Suppressor macrophage (primary cell): Measurements from ENCODE around the gene C6orf52.
"Not testable (repeated sequence)": the region's sequence is repeated elsewhere in the genome, so short reads cannot be mapped to it uniquely, and the experiment has no call there.

Source experiments
- DNase-seq, 4 experiments: peaks; one replicate each; pipeline ENCODE4 v3.0.0-alpha.2; 2020 to 2022

Gene C6orf52

DNA sequence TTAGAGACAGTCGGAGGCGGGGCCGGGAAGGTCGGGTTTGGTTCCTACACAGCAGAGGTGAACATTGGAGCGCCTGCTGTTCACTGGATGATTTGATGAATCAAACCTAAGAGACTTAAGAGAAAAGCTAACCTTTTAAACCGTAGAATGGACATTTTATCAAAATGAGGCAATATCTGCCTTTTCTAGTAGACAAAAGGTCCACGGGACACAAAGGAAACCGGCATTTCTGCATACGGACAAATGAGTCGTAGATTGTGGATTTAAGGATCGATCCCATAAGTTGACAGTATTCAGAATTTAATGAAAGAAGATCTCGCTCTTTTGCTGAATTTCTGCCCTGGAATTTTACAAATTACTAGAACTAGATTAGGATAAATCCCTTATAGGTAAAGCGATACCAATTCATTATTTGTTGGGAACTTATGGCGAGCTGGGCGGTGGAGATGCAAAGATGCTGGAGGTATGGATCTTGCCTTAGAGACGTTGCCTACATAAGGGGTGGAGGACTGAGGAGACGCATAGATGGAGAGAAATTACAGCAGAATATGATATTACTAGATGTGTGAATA is 756 bp upstream of the C6orf52 start:
- DNase-seq: peak in 1 of 4 experiments; percentile 6

DNA sequence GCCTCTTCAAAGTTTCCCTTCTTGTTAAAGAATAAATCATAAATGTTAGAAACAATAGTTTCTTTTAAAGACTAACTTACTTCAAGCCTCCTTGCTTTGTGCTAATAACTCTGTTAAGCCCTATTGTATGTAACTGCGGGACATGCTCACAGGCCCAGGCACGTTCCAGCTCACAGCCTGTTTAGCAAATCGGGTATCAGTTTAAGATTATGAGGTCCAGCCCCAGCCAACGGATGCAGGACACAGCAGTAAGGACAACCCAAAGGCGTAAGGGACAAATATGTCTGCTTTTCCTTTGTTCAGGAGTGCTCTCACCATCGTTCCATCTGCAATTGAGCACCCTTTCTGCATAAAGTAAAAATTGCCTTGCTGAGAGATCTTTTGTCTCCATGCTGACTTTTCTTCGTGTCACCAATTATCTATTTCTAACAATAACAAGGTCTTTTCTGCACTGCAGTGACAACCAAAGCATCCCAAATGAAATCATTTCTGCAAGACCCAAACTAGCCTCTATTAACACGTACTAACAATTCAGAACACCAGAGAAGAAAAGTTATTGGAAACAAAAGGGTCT is 1.4 kb downstream of the C6orf52 start:
- DNase-seq: no peak

DNA sequence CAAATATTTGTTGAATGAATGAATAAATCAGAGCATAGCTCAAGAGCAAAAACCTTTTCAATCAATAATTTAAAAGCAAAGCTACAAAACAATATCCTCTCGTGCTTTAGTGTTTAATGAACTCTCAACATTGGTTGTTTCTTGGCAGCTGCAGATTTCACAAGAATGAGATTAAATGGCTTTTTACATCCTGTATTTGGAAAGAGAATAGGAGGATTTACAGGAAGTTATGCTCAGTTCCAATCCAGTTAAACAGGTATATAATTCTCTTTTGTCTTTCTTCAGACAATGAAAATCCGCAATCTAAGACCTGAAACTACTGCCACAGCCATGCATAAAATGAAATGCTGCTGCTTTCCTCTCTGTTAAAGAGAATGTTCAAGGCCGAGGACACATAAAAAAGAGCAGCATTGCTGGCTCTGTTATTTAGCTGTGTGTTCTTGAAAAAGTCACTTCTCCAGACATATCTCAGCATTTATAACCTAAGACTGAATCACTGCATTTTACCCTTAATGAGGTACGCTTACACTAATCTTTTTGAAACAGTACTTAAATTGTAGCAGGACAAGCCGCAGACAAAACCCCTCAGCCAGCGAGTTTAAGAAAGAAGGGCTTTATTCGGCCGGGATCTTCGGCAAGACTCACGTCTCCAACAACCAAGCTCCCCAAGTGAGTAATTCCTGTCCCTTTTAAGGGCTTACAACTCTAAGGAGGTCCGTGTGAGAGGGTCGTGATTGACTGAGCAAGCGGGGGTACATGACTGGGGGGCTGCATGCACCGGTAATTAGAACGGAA is 3.6 kb downstream of the C6orf52 start:
- peak in 2 of 4 experiments; percentile 7 to 11 for DNase-seq

DNA sequence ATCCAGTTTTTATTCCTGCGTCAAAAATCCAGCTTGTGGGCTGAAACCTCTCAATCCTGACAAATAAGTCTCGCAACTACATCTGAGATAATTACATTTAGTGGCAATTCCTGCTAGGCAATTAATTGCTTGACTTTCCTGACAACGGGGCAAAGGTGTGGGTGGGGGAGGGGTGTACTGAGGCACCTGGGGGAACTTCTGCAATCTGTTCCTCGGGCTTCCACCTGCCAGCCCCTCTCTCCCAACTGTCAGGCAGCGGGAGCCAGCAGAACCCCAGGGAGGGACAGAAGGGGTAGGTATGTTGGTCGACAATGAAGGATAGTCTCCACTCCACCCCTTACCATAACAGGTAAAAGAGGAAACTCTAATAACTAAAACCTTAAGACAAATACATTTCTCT is 6.8 kb downstream of the C6orf52 start:
- DNase-seq: no peak

DNA sequence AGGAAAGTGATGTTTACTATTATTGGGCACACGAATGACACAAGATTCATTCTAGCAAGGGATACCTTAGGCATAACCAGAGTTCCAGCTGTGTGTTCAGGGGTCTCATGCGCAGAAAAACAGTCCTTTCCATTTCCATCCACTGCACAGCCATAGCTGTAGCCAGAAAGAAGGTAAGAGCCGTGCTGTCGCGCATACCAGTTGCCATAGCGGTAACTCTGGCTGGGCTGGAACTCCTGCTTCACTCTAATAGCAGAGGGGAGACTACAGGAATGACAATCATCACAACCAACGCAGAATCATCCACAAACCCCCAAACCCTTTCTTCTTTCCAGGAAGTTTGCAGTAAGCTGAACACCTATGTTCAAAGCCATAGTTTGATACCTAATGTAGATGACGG is 7.5 kb downstream of the C6orf52 start:
- DNase-seq: no peak

DNA sequence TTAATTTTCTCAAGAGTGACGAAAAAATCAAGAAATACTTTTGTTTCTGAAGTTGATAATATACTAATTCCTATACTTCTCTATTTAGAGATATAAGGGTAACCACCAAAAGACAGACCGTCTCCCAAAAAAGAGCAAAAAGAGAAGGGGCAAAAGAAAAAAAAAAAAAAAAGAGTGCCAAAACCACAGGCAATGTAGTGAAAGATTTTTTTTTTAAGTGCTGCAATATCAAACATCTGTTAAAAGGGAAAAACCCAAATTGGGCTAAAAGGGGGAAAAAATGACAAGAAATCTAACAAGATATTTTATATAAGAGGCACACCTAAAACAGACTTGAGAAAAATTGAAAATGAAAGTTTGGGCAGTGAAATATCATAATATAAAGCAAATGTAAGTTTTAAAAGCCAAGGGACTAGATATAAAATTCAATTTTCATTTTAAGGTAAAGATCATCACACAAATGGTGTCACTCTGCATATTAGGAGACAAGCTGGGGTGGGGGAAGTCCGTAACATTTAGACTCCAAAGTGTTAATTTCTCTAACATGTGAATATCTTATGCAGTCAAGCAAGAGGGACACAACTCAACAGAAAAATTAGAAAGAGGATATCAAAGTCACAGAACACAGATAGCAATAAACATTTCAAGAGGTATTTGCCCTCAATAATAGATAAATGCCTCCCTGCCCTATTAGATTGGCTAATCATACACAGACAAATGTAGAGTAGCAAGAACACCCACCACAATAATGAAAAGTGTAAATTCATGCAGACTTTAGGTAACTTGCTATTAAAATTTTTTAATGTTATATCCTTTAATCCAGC is 9.1 kb downstream of the C6orf52 start:
- no peak for DNase-seq

DNA sequence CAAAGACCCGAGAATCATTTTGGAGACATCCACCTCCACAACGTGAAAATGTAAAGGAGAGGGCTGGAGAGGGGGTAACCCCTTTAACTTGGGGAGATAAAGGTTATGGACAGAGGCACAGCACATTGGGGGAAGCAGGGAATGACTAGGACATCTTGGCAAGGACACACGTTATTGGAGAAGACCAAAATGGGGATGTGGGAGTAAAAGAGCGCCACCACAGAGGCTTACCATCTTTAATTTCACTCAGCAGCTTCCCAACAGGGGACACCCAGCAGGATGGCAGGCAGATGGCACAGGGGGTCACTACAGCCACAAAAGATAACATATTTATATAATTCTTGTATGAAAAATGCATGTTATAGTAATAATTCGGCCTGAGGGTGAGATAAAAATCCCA is 9.8 kb downstream of the C6orf52 start:
- no peak for DNase-seq

DNA sequence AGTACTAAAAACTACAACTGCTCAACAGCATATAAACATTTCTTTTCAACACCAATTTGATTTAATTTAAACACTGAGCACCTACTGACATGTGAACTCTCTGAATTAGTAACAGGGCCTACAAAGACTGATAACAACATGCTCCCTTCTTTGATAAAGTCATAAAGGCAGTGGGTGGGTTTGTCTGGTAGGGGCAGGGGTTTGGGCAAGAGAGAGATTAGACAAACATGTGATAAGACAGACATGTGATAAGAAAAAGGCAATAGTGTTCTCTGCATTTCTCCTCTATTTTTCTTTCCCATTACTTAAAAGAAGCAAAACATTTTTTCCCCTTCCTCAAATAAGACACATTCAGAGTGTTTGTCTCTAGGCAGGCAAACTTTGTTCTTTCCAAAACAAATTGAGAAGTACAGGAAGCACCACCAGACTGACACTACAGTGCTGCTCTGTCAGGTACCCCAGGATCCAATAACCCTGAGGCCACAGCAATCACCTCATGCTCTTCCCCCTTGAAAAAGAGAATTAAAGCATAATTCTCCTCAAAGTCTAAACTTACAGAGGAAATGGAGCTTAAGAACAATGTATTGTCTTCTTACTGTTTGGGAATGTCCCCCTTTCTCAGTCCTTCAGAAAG is 11.9 kb downstream of the C6orf52 start:
- no peak for DNase-seq

DNA sequence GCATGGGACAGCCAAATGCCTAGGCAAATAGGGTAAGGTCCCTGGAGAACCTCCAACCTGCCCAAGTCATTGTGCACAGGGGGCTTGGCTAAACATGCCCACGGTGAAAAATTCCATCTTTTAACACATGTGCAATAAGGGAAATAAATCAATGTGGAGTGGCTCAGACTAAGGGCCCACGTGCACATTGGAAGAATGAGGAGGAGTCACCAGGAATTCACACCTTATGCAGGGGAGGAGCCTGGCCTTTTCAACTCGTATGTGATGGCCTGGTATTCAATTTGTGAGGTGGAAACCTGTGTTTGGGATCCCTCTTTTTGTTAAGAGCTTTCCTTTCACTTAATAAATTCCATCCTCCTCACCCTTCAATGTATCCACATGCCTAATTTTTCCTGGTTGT is 12.6 kb downstream of the C6orf52 start:
- DNase-seq: no peak

DNA sequence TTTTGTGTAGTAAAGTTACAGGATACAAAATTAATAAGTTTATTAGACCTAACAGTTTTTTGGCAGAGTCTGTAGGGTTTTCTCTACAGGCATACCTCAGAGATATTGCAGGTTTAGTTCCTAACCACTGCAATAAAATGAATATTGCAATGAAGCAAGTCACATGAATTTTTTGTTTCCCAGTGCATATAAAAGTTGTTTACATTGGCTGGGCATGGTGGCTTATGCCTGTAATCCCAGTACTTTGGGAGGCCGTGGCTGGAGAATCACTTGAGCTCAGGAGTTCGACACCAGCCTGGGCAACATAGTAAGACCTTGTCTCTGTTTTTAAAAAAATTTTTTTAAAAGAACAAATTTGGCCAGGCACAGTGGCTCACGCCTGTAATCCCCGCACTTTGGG is 16.0 kb downstream of the C6orf52 start:
- no peak for DNase-seq

DNA sequence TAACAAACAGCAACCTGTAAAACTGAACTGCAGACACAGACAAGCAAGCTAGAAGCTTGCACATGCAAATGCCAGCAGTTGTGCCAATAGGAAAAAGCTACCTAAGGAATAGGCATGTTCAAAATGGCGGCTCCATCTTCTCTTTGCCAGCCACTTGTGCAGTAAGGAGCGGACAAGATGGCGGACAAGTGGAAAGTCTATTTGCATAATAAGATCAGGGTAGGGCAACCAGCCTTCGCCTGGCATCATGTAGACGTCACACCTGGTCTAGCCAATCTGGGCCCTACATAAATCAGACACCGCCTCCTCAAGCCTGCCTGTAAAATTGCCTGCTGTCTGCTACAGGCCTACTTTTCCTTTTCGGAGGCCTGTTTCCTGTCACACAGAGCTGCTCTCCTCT is 18.0 kb downstream of the C6orf52 start:
- DNase-seq: no peak

DNA sequence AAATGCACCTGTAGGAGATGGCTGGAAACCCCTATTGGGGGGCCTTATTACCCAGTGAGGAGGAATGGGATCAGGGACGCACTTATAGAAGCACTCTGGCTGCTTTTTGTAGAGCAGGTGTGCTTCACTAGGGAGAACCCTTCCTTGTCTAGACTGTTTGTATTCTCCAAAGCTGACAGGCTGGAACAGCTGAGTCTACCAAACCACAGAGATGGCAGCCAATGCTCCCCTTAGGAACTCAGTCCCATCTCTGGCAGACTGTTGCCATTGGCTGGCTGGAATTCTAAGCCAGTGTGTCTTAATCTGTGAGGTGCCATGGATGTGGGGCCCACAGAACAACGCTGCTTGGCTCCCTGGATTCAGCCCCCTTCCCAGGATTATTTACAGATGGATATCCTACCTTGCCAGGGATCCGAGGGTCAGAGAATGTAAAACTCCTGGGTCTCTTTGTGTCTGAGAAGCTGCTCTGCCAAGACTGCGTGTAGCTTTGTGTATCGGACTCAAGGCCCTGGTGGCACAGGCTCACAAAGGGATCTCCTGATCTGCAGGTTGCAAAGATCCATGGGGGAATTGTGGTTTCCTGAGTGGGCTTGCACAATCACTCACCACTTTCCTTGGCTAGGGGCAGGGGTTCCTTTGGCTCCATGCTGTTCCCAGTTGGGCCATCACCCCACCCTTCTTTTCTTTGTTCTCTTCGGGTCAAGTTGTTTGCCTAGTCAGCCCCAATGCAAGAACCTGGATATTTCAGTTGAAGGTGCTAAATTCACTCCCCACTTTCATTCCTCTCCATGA is 26.1 kb downstream of the C6orf52 start:
- DNase-seq: no peak

DNA sequence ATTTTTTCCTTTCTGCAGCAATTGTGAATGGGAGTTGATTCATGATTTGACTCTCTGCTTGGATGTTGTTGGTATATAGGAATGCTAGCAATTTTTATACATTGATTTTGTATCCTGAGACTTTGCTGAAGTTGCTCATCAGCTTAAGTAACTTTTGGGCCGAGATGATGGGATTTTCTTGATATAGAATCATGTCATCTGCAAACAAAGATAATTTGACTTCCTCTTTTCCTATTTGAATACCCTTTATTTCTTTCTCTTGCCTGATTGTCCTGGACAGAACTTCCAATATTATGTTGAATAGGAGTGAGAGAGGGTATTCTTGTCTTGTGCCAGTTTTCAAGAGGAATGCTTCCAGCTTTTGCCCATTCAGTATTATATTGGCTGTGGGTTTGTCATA is 28.8 kb downstream of the C6orf52 start:
- DNase-seq: not testable (repeated sequence)

DNA sequence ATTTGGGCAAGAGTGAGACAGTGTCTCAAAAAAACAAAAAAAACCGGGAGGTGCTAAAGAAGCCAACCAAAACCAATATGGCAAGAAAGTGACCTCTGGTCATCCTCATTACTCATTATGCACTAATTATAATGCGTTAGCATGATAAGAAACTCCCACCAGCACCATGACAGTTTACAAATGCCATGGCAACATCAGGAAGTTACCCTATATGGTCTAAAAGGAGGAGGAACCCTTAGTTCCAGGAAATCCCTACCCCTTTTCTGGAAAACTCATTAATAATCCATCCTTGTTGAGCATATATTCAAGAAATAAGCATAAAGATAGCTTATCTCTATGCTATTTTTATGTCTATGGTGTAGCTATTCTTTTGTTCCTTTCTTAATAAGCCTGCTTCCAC is 31.7 kb downstream of the C6orf52 start:
- no peak for DNase-seq

DNA sequence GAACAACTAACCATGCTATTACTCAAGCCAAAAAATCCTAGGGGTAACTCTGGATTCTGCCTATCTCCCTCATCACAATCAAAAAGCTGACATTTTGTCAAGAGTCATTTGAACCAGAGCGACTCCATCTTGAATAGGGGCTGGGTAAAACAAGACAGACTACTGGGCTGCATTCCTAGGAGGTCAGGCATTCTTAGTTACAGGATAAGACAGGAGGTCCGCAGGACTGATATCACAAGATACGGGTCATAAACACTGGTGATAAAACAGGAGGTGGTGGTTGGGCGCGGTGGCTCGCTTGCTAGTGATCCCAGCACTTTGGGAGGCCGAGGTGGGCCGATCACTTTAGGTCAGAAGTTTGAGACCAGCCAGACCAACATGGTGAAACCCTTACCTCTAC is 32.2 kb downstream of the C6orf52 start:
- no peak for DNase-seq

DNA sequence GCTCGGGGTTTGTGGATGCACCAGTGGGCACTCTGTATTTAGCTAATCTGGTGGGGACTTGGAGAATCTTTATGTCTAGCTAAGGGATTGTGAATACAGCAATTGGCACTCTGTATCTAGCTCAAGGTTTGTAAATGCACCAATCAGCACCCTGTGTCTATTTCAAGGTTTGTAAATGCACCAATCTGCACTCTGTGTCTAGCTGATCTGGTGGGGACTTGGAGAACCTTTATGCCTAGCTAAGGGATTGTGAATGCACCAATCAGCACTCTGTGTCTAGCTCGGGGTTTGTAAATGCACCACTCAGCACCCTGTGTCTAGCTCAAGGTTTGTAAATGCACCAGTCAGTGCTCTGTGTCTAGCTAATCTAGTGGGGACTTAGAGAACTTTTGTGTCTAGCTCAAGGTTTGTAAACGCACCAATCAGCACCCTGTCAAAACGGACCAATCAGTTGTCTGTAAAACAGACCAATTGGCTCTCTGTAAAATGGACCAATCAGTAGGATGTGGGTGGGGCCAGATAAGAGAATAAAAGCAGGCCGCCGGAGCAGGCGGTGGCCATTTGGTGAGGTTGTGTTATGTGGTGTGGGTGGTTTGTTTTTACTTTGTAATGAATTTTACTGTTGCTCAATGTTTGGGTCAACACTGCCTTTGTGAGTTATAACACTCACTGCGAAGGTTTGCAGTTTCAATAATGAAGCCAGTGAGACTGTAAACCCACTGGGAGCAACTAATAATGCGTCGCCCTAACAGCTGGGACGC is 33.8 kb downstream of the C6orf52 start:
- not testable (repeated sequence) for DNase-seq

DNA sequence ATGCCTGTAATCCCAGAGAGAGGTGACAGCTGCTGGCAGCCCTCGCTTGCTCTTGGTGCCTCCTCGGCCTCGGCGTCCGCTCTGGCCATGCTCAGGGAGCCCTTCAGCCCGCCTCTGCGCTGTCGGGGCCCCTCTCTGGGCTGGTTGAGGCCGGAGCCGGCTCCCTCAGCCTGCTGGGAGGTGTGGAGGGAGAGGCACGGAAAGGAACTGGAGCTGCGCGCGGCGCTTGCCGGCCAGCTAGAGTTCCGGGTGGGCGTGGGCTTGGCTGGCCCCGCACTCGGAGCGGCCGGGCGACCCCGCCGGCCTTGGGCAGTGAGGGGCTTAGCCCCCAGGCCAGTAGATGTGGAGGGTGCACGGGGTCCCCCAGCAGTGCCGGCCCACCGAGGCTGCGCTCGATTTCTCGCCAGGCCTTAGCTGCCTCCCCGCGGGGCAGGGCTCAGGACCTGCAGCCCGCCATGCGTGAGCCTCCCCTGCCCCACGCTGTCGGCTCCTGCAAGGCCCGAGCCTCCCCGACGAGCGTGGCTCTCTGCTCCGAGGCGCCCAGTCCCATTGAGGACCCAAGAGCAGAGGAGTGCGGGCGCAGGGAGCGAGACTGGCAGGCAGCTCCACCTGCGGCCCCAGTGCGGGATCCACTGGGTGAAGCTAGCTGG is 34.6 kb downstream of the C6orf52 start:
- peak in 1 of 4 experiments; percentile 44 for DNase-seq

DNA sequence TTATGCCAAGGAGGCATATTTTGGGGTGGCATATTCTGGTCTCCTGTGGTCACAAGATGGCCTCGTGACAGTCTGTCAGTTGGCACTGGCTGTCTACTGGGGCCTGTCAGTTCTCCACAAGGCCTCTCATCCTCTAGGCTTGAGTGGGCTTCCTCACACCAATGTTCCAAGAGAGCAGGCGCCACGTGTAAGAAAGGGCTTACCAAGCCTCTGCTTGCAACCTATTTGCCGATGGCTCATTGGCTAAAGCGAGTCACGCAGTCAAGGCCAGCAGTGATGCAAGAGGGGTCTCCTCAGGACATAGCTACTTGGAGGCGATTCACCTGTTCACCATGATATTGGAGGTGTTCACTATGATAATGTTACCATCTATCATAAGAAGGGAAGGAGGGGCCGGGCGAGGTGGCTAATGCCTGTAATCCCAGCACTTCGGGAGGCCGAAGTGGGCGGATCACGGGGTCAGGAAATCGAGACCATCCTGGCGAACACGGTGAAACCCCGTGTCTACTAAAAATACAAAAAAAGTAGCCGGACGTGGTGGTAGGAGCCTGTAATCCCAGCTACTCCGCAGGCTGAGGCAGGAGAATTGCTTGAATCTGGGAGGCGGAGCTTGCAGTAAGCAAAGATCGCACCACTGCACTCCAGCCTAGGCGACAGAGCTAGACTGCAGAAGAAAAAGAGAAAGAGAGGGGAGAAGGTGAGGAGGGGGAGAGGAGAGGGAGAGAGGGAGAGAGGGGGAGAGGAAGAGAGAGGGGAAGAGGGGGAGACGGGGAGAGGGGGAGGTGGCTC is 35.3 kb downstream of the C6orf52 start:
- no peak for DNase-seq

DNA sequence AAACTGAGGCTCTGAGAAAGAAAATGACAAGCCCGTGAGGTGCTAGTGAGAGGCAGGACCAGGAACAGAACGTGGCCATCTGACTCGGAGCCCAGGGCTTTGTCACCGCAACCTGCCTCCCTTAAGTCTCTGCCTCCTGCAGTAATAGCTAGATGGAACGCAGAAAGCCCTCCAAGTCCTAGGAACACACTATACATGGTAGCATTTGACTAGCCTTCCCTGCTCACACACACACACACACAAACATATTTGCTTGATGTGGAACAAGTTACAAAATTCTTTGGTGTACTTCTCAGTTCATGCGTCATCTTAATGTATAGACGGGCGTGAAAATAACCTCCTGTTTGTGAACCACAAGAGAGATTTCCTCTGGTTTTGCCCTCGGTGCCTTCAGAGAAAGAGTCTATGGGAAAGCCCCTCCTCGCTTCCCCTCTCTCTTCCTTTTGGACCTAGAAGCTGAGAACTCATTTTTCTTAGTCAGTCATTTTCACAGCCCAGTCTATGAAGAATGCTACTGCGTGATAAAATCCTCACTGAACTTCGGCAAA is 38.8 kb downstream of the C6orf52 start:
- peak; percentile 54 to 73 (median 71) for DNase-seq
